HG03342 (cell line): ENCODE measurements around the gene APOBEC3G.

ENCODE experiments used
- ATAC-seq: cut with Tn5 transposase; IDR thresholded peaks from one replicate; pipeline ENCODE4 v1.9.1; 2021; ENCODE audit warnings: mild to moderate bottlenecking, moderate library complexity; ENCODE audit not compliant: unreplicated experiment

The APOBEC3G gene

GRCh38 chr22:39090426-39091064 lies 13.5 kb downstream of the APOBEC3G start:
- ATAC-seq, result no peak

- ATAC-seq, result no peak
These were observed 14.3 kb downstream of the APOBEC3G start for GRCh38 chr22:39091126-39092081.

GRCh38 chr22:39092111-39092862 lies 15.2 kb downstream of the APOBEC3G start:
- no peak for ATAC-seq

GRCh38 chr22:39094717-39095389 lies 17.8 kb downstream of the APOBEC3G start:
- ATAC-seq, result no peak

- ATAC-seq, result no peak
These were observed 18.9 kb downstream of the APOBEC3G start for GRCh38 chr22:39095971-39096370.

GRCh38 chr22:39097098-39098020 lies 20.3 kb downstream of the APOBEC3G start, which contains the start of gene APOBEC3H:
Gene APOBEC3H (plus strand): TSS chr22:39097244. CDS start chr22:39100279, 3,035 bp downstream.
- ATAC-seq, result no peak

GRCh38 chr22:39098026-39098425 lies 21.0 kb downstream of the APOBEC3G start:
- no peak for ATAC-seq

GRCh38 chr22:39098576-39098975 lies 21.5 kb downstream of the APOBEC3G start:
- no peak for ATAC-seq

GRCh38 chr22:39101226-39101625 lies 24.2 kb downstream of the APOBEC3G start:
- no peak for ATAC-seq

GRCh38 chr22:39103431-39103830 lies 26.4 kb downstream of the APOBEC3G start:
- no peak for ATAC-seq

- ATAC-seq, result no peak
These were observed 29.3 kb downstream of the APOBEC3G start for GRCh38 chr22:39106326-39106725.

- ATAC-seq, result no peak
These were observed 31.4 kb downstream of the APOBEC3G start for GRCh38 chr22:39108487-39108886.

- no peak for ATAC-seq
These were observed 32.3 kb downstream of the APOBEC3G start for GRCh38 chr22:39109361-39109760.

- no peak for ATAC-seq
These were observed 33.8 kb downstream of the APOBEC3G start for GRCh38 chr22:39110631-39111561.

GRCh38 chr22:39114112-39114511 lies 37.0 kb downstream of the APOBEC3G start:
- no peak for ATAC-seq

- no peak for ATAC-seq
These were observed 38.5 kb downstream of the APOBEC3G start for GRCh38 chr22:39115570-39115969.

- no peak for ATAC-seq
These were observed 39.0 kb downstream of the APOBEC3G start for GRCh38 chr22:39115977-39116621.

- ATAC-seq, result peak; percentile 37
These were observed 40.6 kb downstream of the APOBEC3G start for GRCh38 chr22:39117585-39118191.
